ENCODE results near the gene CD34.

DNA sequence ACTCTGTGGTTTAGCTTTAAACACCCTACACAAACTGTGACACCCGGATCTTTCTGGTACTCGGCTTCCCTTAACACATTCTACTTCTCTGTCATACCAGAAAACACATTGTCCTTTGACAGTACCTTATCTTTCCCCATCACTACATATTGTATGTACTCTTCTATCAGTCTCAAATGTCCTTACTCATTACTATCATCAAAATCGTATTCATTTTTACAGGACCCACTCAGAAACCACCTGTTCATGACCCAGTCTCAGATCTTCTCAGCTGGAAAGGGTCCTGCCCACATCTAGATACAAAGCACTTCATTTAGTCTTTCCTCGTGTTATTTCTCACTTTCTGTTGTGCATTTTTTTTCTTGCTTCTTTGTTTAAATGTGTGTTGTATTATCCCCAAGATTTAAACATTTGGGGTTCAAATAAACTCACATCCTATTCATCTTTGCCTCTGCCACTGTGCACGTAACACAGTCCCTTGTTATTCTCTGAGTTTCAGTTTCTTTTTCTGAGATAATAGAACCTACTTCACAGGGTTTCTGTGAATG lies 27.7 kb downstream of the CD34 start:
- TF ChIP-seq EZH2phosphoT487 (IDR thresholded peaks at IDR 0.05; ENCODE audit: insufficient read depth, low read depth) (no peak), EZH2 (IDR thresholded peaks at IDR 0.05; ENCODE audit: insufficient read depth, poor library complexity, severe bottlenecking) (no peak)
